HG03558 (cell line): ENCODE results near the gene PNPLA1.

ENCODE experiments used
- ATAC-seq: cut with Tn5 transposase; IDR thresholded peaks from one replicate; pipeline ENCODE4 v1.9.1; 2021; ENCODE audit warnings: moderate number of reproducible peaks; ENCODE audit not compliant: unreplicated experiment; ENCODE audit errors: extremely low read depth

PNPLA1 gene

GRCh38 chr6:36309900-36310299, 40.0 kb downstream of the PNPLA1 start:
- ATAC-seq, result no peak

GRCh38 chr6:36312854-36313648, 43.2 kb downstream of the PNPLA1 start:
- no peak for ATAC-seq

- no peak for ATAC-seq
These were observed 43.7 kb downstream of the PNPLA1 start for GRCh38 chr6:36313649-36313936.

- no peak for ATAC-seq
These were observed 44.6 kb downstream of the PNPLA1 start for GRCh38 chr6:36314221-36315014.

- ATAC-seq, result no peak
These were observed 46.1 kb downstream of the PNPLA1 start for GRCh38 chr6:36315921-36316320.

GRCh38 chr6:36317623-36318022, 47.8 kb downstream of the PNPLA1 start:
- ATAC-seq, result no peak

- no peak for ATAC-seq
These were observed 49.0 kb downstream of the PNPLA1 start for GRCh38 chr6:36318690-36319435.

GRCh38 chr6:36319436-36319762, 49.5 kb downstream of the PNPLA1 start:
- ATAC-seq, result no peak

GRCh38 chr6:36319821-36320220, 50.0 kb downstream of the PNPLA1 start:
- ATAC-seq, result no peak

GRCh38 chr6:36320475-36320874, 50.6 kb downstream of the PNPLA1 start:
- ATAC-seq, result no peak

GRCh38 chr6:36322591-36322990, 52.7 kb downstream of the PNPLA1 start:
- ATAC-seq, result no peak

GRCh38 chr6:36323062-36323461, 53.2 kb downstream of the PNPLA1 start:
- no peak for ATAC-seq

- no peak for ATAC-seq
These were observed 54.3 kb downstream of the PNPLA1 start for GRCh38 chr6:36324191-36324590.

- no peak for ATAC-seq
These were observed 54.9 kb downstream of the PNPLA1 start for GRCh38 chr6:36324715-36325114.

GRCh38 chr6:36326356-36326995, 56.6 kb downstream of the PNPLA1 start:
- ATAC-seq, result no peak

- ATAC-seq, result no peak
These were observed 57.5 kb downstream of the PNPLA1 start for GRCh38 chr6:36327226-36327918.

- ATAC-seq, result no peak
These were observed 58.0 kb downstream of the PNPLA1 start for GRCh38 chr6:36327919-36328236.

GRCh38 chr6:36328600-36328999, 58.7 kb downstream of the PNPLA1 start:
- ATAC-seq, result no peak

GRCh38 chr6:36329798-36330291, 60.0 kb downstream of the PNPLA1 start:
- ATAC-seq, result no peak

GRCh38 chr6:36330366-36330765, 60.5 kb downstream of the PNPLA1 start:
- ATAC-seq, result no peak
